GM18861 (cell line): ENCODE measurements around the gene PRKCE.

Experiments used
- ATAC-seq: cut with Tn5 transposase; IDR thresholded peaks from one replicate; pipeline ENCODE4 v1.9.1; 2021; ENCODE audit not compliant: unreplicated experiment

Gene PRKCE

GRCh38 chr2:45631319-45631718 is 20.2 kb upstream of the PRKCE start:
- no peak for ATAC-seq

GRCh38 chr2:45631955-45632354 is 19.5 kb upstream of the PRKCE start:
- no peak for ATAC-seq

GRCh38 chr2:45634223-45634622 is 17.3 kb upstream of the PRKCE start:
- no peak for ATAC-seq

GRCh38 chr2:45636008-45636407 is 15.5 kb upstream of the PRKCE start:
- no peak for ATAC-seq

GRCh38 chr2:45637440-45637839 is 14.0 kb upstream of the PRKCE start:
- ATAC-seq = peak; percentile 57

GRCh38 chr2:45640576-45640975 is 10.9 kb upstream of the PRKCE start:
- no peak for ATAC-seq

GRCh38 chr2:45643095-45643494 is 8.4 kb upstream of the PRKCE start:
- ATAC-seq = no peak

- ATAC-seq = no peak
Observed at GRCh38 chr2:45643543-45644542, 7.6 kb upstream of the PRKCE start.

GRCh38 chr2:45646289-45646688 is 5.2 kb upstream of the PRKCE start:
- no peak for ATAC-seq

GRCh38 chr2:45647356-45647755 is 4.1 kb upstream of the PRKCE start:
- ATAC-seq = no peak

- ATAC-seq = no peak
Observed at GRCh38 chr2:45647986-45648520, 3.4 kb upstream of the PRKCE start.

GRCh38 chr2:45648636-45649035 is 2.8 kb upstream of the PRKCE start:
- ATAC-seq = no peak

GRCh38 chr2:45649462-45649857 is 2.0 kb upstream of the PRKCE start:
- no peak for ATAC-seq

- ATAC-seq = no peak
Observed at GRCh38 chr2:45649858-45650811, 1.3 kb upstream of the PRKCE start.

GRCh38 chr2:45650851-45651414 is 542 bp upstream of the PRKCE start:
- peak; percentile 58 for ATAC-seq

- ATAC-seq = no peak
Observed at GRCh38 chr2:45652090-45653031, 886 bp downstream of the PRKCE start.

- ATAC-seq = no peak
Observed at GRCh38 chr2:45653122-45653913, 1.8 kb downstream of the PRKCE start.

- ATAC-seq = no peak
Observed at GRCh38 chr2:45654250-45654649, 2.8 kb downstream of the PRKCE start.

- ATAC-seq = no peak
Observed at GRCh38 chr2:45661828-45662227, 10.4 kb downstream of the PRKCE start.
